Progenitor cell of endocrine pancreas (in vitro differentiated cells): ENCODE measurements around the gene LCE6A. TPM values are rescaled to one million over a fixed set of nuclear protein-coding genes. Genes with fewer than 3 reads are reported as not detected.

Source experiments
- DNase-seq: peaks from one replicate; pipeline ENCODE4 v3.0.0; 2021; ENCODE audit warnings: low spot score; ENCODE audit not compliant: unreplicated experiment
- H3K27ac Mint-ChIP-seq: 2 replicates; pipeline ENCODE4 v1.8.0; 2021; ENCODE audit warnings: mild to moderate bottlenecking, moderate library complexity, mixed read lengths
- H3K27me3 Mint-ChIP-seq: 2 replicates; pipeline ENCODE4 v1.8.0; 2021; ENCODE audit warnings: mixed read lengths
- H3K36me3 Mint-ChIP-seq: 2 replicates; pipeline ENCODE4 v1.8.0; 2022; ENCODE audit warnings: mixed read lengths; ENCODE audit not compliant: insufficient read depth
- H3K4me1 Mint-ChIP-seq: 2 replicates; pipeline ENCODE4 v1.8.0; 2021; ENCODE audit warnings: low read depth, mixed read lengths
- H3K4me3 Mint-ChIP-seq: 2 replicates; pipeline ENCODE4 v1.8.0; 2021; ENCODE audit warnings: low read depth, mild to moderate bottlenecking, moderate library complexity, mixed read lengths
- H3K9me3 Mint-ChIP-seq: 2 replicates; pipeline ENCODE4 v1.8.0; 2021; ENCODE audit warnings: low read depth, mixed read lengths
- CTCF ChIP-seq: fragments of 200-600 bp; sonication (generic); IDR thresholded peaks from one replicate; pipeline ENCODE4 v1.5.0; 2021; ENCODE audit warnings: antibody characterized with exemption, mild to moderate bottlenecking; ENCODE audit not compliant: unreplicated experiment
- total RNA-seq: library from RNA; stranded (reverse); gene quantifications from 2 replicates; pipeline ENCODE4 v1.2.1, GENCODE V29; 2021

LCE6A gene
- total RNA-seq, 1 donor from 2014 or later: not detected

- H3K4me3 Mint-ChIP-seq: no peak overlapping the region
- H3K9me3 Mint-ChIP-seq: peaks cover 55% of the 10 kb centered on the region
- H3K27me3 Mint-ChIP-seq: no peaks in the 10 kb centered on the region
- no peak for TF ChIP-seq CTCF
- no peak for DNase-seq
- peaks cover 1% of the 10 kb centered on the region for H3K36me3 Mint-ChIP-seq
- no peak overlapping the region for H3K27ac Mint-ChIP-seq
- no peaks in the 10 kb centered on the region for H3K4me1 Mint-ChIP-seq
Observed at GRCh38 chr1:152860129-152860528, 17.5 kb downstream of the LCE6A start.

- no peak for DNase-seq
- Mint-ChIP-seq H3K4me1 (no peaks in the 10 kb centered on the region), H3K27me3 (no peaks in the 10 kb centered on the region), H3K36me3 (peaks cover 1% of the 10 kb centered on the region), H3K9me3 (peaks cover 49% of the 10 kb centered on the region), H3K4me3 (no peak overlapping the region), H3K27ac (no peak overlapping the region)
- no peak for TF ChIP-seq CTCF
Observed at GRCh38 chr1:152861374-152861773, 18.7 kb downstream of the LCE6A start.

- TF ChIP-seq CTCF: no peak
- Mint-ChIP-seq H3K27me3 (no peaks in the 10 kb centered on the region), H3K9me3 (peaks cover 27% of the 10 kb centered on the region), H3K4me3 (no peak overlapping the region), H3K4me1 (no peaks in the 10 kb centered on the region), H3K27ac (no peak overlapping the region), H3K36me3 (no peaks in the 10 kb centered on the region)
- DNase-seq: no peak
Observed at GRCh38 chr1:152864443-152864842, 21.8 kb downstream of the LCE6A start.

- no peaks in the 10 kb centered on the region for H3K4me1 Mint-ChIP-seq
- peaks cover 11% of the 10 kb centered on the region for H3K9me3 Mint-ChIP-seq
- no peaks in the 10 kb centered on the region for H3K36me3 Mint-ChIP-seq
- no peak for TF ChIP-seq CTCF
- no peak overlapping the region for H3K4me3 Mint-ChIP-seq
- H3K27ac Mint-ChIP-seq: no peak overlapping the region
- peaks cover 2% of the 10 kb centered on the region for H3K27me3 Mint-ChIP-seq
- DNase-seq: no peak
Observed at GRCh38 chr1:152866321-152866720, 23.7 kb downstream of the LCE6A start.

GRCh38 chr1:152869808-152870419 is 27.3 kb downstream of the LCE6A start:
- no peaks in the 10 kb centered on the region for H3K9me3 Mint-ChIP-seq
- H3K27ac Mint-ChIP-seq: no peak overlapping the region
- no peaks in the 10 kb centered on the region for H3K36me3 Mint-ChIP-seq
- peaks cover 4% of the 10 kb centered on the region for H3K27me3 Mint-ChIP-seq
- peak; percentile 71 for TF ChIP-seq CTCF
- peak; percentile 46 for DNase-seq
- H3K4me3 Mint-ChIP-seq: no peak overlapping the region
- H3K4me1 Mint-ChIP-seq: no peaks in the 10 kb centered on the region
